Measurements from ENCODE around the gene KIAA0513. TPM values are rescaled to one million over a fixed set of nuclear protein-coding genes. Genes with fewer than 3 reads are reported as not detected.

The KIAA0513 gene
- total RNA-seq, 1 experiment from 2014 or later, result 8.7 TPM

DNA sequence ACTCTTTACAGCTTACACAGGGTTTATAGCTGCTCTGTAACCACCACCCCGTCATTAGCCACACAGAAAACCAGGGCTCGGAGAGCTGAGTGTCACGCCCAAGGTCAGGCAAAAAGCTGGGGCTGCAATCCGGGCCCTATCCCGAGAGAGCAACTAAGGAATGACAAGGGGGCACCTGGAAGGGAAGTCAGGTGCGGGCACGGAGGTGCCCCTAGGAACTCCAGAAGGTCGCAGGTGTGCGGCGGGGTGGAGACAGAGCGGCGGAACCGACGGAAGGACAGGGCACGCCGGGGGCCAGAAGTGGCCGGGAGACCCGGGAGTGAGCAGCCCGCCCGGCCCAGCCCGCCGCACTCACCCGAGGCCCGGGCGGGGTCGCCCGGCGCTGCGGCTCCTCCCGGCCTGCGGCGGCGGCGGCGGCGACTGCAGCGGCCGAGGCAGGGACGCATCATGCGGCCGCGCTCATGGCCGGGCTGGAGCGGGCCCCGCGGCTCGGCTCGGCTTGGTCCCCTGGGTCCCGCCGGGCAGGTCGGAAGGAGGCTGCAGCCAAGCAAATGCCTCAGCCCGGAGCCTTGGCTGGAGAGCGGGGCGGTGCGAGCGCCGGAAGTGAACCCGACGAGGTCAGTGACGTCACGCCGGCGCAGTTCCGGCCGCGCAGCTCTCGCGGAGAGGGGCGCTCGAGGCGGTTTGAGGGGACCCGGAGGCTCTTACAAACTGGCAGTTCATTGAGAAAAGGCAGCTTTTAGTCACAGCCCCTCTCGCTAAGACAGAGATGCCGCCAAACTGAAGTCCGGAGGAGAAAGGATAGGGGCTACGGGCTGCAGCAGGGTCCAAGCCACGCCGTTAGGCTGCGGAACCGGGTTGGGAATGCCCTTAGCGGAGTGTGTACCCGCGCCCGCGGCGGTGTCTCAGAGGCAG lies 16.4 kb upstream of the KIAA0513 start, which contains the start of gene ZDHHC7:
Gene ZDHHC7, minus strand, starts transcription at position 605 of the 915 bp plus-strand sequence. CDS start 20,917 bp downstream, outside the sequence.
- no peaks in the 10 kb centered on the region for H3K9me3 ChIP-seq (ENCODE audit: control insufficient read depth, insufficient read depth, low read depth, low read length)
- ChIA-PET CTCF (no interaction called here), POLR2A (no interaction called here)
- in situ Hi-C loops (cut with HindIII; ENCODE audit: low pct_unique_long_range_greater_than_20kb, low sequenced_read_pairs) (no loop called here), intact Hi-C loops (cut with micrococcal nuclease; ENCODE audit: unreplicated experiment) (no loop called here)
- no peak for DNase-seq (ENCODE audit: low read depth, low spot score)
- H3K36me3 ChIP-seq (ENCODE audit: control insufficient read depth, insufficient read depth, low read length), result peaks cover 10% of the 10 kb centered on the region; the same call in 1 of the 2 replicates
- no peaks in the 10 kb centered on the region for H3K27me3 ChIP-seq (ENCODE audit: control insufficient read depth, insufficient read depth, low read length)
- peak within 1 kb of the TSS; percentile 97 for H3K27ac ChIP-seq (ENCODE audit: low read length)
- ATAC-seq, result peak; percentile 96
- peak within 1 kb of the TSS; percentile 88 to 94 for H3K4me3 ChIP-seq (ENCODE audit: low read depth in 2 of 2, low read length in 2 of 2)
- H3K4me1 ChIP-seq (ENCODE audit: control insufficient read depth, insufficient read depth, low read length), result peaks cover 31% of the 10 kb centered on the region
- TF ChIP-seq, protein P1, sequence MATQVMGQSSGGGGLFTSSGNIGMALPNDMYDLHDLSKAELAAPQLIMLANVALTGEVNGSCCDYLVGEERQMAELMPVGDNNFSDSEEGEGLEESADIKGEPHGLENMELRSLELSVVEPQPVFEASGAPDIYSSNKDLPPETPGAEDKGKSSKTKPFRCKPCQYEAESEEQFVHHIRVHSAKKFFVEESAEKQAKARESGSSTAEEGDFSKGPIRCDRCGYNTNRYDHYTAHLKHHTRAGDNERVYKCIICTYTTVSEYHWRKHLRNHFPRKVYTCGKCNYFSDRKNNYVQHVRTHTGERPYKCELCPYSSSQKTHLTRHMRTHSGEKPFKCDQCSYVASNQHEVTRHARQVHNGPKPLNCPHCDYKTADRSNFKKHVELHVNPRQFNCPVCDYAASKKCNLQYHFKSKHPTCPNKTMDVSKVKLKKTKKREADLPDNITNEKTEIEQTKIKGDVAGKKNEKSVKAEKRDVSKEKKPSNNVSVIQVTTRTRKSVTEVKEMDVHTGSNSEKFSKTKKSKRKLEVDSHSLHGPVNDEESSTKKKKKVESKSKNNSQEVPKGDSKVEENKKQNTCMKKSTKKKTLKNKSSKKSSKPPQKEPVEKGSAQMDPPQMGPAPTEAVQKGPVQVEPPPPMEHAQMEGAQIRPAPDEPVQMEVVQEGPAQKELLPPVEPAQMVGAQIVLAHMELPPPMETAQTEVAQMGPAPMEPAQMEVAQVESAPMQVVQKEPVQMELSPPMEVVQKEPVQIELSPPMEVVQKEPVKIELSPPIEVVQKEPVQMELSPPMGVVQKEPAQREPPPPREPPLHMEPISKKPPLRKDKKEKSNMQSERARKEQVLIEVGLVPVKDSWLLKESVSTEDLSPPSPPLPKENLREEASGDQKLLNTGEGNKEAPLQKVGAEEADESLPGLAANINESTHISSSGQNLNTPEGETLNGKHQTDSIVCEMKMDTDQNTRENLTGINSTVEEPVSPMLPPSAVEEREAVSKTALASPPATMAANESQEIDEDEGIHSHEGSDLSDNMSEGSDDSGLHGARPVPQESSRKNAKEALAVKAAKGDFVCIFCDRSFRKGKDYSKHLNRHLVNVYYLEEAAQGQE (IDR thresholded peaks at IDR 0.05; ENCODE audit: insufficient read depth in 1 of 2, low read depth in 2 of 2, low read length in 1 of 2), result no peak
- peak; percentile 86 for TF ChIP-seq POLR2AphosphoS5 (IDR thresholded peaks at IDR 0.05; ENCODE audit: low read depth, low read length)
- BruUV-seq (replicated peaks), result no TSS peak

DNA sequence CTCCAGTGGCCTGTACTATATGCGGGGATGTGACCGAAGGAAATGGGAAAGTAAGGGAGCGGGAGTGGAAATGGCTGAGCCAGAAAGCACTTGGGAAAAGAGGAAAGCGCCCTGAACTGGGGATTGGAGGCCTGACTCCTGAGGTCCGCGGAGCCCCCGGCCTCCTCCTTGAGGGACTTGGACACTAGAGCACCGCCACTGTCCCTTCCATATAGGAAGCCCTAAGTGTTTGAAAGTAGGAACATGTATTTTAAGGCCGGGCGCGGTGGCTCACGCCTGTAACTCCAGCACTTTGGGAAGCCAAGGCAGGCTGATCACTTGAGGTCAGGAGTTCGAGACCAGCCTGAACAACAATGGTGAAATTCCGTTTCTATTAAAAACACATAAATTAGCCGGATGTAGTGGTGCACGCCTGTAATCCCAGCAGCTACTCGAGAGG lies 15.7 kb upstream of the KIAA0513 start:
- no peaks in the 10 kb centered on the region for H3K27me3 ChIP-seq (ENCODE audit: control insufficient read depth, insufficient read depth, low read length)
- H3K9me3 ChIP-seq (ENCODE audit: control insufficient read depth, insufficient read depth, low read depth, low read length), result no peaks in the 10 kb centered on the region
- peaks cover 10% of the 10 kb centered on the region; the same call in 1 of the 2 replicates for H3K36me3 ChIP-seq (ENCODE audit: control insufficient read depth, insufficient read depth, low read length)
- DNase-seq (ENCODE audit: low read depth, low spot score) (no peak), ATAC-seq (peak; percentile 35; the same call in 1 of the 2 replicates)
- POLR2A ChIA-PET, result no interaction called here
- intact Hi-C loops (cut with micrococcal nuclease; ENCODE audit: unreplicated experiment) (no loop called here), in situ Hi-C loops (cut with HindIII; ENCODE audit: low pct_unique_long_range_greater_than_20kb, low sequenced_read_pairs) (no loop called here)
- no peak for TF ChIP-seq SIN3A (IDR thresholded peaks at IDR 0.05; ENCODE audit: borderline replicate concordance, insufficient read depth, low read depth, low read length)
- TF ChIP-seq, protein P2, sequence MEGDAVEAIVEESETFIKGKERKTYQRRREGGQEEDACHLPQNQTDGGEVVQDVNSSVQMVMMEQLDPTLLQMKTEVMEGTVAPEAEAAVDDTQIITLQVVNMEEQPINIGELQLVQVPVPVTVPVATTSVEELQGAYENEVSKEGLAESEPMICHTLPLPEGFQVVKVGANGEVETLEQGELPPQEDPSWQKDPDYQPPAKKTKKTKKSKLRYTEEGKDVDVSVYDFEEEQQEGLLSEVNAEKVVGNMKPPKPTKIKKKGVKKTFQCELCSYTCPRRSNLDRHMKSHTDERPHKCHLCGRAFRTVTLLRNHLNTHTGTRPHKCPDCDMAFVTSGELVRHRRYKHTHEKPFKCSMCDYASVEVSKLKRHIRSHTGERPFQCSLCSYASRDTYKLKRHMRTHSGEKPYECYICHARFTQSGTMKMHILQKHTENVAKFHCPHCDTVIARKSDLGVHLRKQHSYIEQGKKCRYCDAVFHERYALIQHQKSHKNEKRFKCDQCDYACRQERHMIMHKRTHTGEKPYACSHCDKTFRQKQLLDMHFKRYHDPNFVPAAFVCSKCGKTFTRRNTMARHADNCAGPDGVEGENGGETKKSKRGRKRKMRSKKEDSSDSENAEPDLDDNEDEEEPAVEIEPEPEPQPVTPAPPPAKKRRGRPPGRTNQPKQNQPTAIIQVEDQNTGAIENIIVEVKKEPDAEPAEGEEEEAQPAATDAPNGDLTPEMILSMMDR (IDR thresholded peaks at IDR 0.05), result no peak
- no peak for TF ChIP-seq POLR2AphosphoS5 (IDR thresholded peaks at IDR 0.05; ENCODE audit: low read depth, low read length)
- TF ChIP-seq, protein P1 (IDR thresholded peaks at IDR 0.05; ENCODE audit: insufficient read depth in 1 of 2, low read depth in 2 of 2, low read length in 1 of 2), result no peak
- TF ChIP-seq TCF7L2 (IDR thresholded peaks at IDR 0.05; ENCODE audit: low read depth, low read length), result no peak
- TSS peak; percentile 100 for BruUV-seq (replicated peaks)
- H3K27ac ChIP-seq (ENCODE audit: low read length), result peak overlapping the region; percentile 97
- peaks cover 24% of the 10 kb centered on the region for H3K4me1 ChIP-seq (ENCODE audit: control insufficient read depth, insufficient read depth, low read length)
- CTCF ChIA-PET, result no interaction called here
- H3K4me3 ChIP-seq (ENCODE audit: low read depth in 2 of 2, low read length in 2 of 2), result peak overlapping the region; percentile 88 to 94
